Measurements from ENCODE around the gene SEC61A1.

SEC61A1 gene

GRCh38 chr3:128113817-128114794 is 61.9 kb downstream of the SEC61A1 start:
- no peak for DNase-seq (ENCODE audit: low read depth)

Measured in fibroblast of gingiva (primary cell).